HG03139 (cell line): ENCODE data around the gene KRTAP4-8.
"Not testable (repeated sequence)": the region's sequence is repeated elsewhere in the genome, so short reads cannot be mapped to it uniquely, and the experiment has no call there.

Experiments used
- ATAC-seq: cut with Tn5 transposase; IDR thresholded peaks from one replicate; pipeline ENCODE4 v1.9.1; 2021; ENCODE audit not compliant: unreplicated experiment

KRTAP4-8 gene

DNA sequence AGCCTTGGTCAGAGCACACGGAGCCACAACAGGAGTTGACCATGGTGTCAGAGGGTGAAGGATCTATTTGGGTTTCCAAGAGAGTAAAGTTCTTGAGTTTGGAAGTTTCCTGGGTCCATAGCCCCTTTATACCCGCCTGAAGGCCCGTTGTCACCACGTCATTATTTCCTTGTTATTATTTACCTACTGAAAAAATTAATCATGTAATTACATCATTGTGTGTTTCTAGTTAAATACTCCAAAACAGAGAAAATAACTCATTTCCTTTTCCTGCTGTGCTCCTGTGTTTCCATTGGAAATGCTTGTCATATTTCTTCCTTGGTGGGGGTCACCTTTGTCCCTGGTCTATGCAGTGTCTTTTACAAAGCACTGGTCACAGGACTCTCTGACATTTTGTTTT lies at the start of gene KRTAP4-8:
KRTAP4-8 (minus strand) TSS at position 101 of the 400 bp plus-strand sequence; CDS start at position 43, 58 bp downstream.
- ATAC-seq = no peak

DNA sequence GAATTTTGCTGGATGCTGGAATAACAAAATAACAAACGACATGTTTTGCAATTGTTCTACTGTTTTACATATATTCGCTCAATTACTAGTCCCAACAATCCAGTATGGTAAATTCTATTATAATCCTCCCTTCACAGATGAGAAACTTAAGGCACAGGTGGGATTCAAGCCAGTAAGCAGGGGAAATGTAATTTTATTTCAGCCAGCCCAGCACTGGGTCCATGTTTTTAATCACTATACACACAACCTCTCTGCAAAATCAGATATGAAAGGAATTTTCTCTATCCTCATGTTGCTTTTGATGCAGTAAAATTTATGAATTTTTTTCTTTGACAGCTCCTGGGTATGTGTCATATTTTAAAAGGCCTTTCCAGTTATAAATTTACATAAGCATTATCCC lies 47.3 kb upstream of the KRTAP4-8 start:
- no peak for ATAC-seq

DNA sequence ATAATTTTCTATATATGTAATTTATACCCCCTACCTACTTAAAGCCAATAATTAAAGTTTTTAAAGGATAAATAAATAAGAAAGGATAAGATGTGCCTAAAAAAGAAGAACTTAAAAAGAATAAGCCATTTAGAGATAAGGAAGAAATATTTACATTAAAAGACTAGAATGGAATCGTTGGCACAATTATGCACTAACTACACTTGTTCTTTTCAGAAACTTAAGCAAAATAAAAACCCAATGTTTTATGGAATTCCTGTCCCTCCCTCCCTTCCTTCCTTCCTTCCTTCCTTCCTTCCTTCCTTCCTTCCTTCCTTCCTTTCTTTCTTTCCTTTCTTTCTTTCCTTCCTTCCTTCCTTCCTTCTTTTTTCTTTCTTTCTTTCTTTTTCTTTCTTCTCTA lies 46.9 kb upstream of the KRTAP4-8 start:
- no peak for ATAC-seq

DNA sequence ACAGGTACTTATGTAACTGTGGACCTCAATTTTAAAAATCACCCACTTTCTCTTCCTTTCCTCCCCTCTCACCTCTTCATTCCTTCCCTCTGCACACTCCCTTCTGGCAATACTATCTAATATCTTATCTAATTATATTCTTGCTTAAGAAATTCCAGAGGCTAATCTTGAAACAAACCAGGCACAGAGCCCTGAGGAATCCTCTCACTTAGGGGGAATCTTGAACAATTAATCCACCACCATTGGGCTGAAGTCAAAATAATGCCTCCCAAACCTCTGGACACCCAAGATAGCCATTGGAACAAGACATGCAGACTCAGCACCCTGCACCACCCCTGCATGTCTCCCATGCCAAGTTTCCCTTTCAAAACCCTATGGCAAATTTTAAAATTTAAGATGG lies 43.4 kb upstream of the KRTAP4-8 start:
- ATAC-seq = no peak

DNA sequence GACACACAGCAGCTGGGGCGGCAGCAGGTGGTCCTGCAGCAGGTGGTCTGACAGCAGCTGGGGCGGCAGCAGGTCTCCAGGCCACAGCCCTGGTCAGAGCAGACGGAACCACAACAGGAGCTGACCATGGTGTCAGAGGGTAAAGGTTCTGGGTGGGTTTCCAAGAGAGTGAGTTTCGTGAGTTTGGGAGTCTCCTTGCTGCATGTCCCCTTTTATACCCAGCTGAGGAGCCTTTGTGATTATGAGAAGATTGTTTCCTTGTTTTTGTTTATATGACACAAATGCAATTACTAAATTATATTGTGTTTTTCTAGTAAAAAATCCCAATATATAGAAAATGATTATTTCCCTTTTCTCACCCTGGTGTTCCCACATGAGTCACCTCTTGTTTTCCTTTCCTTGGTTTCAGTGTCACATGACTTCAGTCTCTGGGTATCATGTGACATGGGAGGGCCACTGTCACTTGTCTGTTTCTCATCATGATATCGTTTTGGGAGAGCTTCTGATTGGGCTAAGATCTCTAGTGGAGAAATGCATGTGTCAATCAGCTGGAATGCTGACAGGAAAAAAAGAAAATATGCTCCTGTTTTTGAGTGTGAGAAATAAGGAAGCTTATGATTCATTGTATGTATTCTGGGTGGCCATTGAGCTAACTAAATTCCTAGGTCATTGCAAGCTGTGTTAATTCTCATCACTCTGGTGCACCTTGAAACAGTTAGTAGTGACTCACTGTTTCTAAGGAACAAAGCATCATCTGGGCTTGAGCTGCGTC lies 42.6 kb upstream of the KRTAP4-8 start, which contains the start of gene KRTAP4-6:
KRTAP4-6 (minus strand) TSS at position 185 of the 772 bp plus-strand sequence; CDS start at position 128, 57 bp downstream.
- no peak for ATAC-seq

DNA sequence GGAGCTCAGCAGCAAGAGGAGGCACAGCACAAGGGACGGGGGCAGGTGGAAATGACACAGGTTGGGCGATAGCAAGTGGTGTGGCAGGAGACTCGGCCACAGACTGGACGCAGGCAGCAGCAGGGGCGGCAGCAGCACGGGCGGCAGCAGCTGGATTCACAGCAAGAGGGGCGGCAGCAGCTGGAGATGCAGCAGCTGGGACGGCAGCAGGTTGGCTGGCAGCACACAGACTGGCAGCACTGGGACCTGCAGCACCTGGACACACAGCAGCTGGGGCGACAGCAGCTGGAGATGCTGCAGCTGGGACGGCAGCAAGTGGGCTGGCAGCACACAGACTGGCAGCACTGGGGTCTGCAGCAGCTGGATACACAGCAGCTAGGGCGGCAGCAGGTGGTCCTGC lies 41.9 kb upstream of the KRTAP4-8 start:
- ATAC-seq = not testable (repeated sequence)

DNA sequence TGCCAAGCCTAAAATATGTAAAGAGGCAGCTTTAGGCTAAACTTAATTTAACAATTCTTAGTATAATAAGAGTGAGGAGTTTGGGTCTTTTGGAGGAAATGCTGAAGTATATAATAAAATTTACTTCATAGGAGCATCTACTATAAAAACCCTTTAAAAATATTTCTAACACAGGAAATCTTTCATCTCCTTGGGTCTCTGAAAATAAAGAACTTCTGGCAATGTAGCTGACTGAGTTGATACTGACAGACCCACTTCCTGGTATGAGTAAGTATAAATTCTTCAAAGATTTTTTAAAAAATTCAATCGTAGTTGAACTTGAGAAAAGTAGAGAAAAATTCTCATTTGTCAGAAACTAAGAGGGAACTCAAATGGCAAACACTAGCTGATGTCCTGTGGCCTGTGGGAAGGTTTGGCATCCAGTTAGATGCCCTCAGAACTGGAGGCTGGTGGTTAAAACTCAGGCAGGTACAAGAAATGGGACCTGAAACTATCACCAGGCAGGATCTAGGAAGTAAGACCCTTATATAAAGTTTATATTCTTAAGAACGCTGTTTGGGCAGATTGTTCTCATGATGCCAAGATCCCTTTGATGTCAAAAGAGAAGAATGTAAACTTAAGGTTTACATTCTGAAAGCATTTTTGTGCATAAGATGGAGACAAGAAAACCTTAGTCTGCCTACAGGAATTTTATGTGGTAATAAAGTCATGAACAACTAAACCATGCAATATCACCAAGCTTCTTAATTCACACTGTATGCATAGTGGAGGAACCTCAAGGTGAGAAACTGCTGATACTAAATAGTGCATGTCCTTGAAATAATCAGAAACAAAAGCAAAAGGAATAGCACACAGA lies 36.2 kb upstream of the KRTAP4-8 start:
- ATAC-seq = no peak

DNA sequence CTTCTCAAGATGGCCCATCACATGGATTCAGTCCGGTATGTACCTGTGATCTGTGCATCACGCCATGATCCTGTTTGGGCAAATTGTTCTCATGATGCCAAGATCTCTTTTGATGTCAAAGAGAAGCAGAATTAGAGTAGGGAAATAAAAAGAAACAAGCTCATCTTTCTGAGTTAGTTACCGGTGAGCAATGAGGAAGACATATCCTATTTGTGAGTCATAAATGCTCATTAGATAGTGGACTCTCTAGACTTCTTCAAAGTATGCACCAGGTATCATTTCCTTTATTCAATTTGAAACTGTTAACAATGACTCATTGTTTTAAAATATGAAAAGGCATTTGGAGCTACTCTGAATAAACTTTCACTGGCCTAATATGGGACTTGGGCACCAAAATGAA lies 34.0 kb upstream of the KRTAP4-8 start:
- no peak for ATAC-seq

DNA sequence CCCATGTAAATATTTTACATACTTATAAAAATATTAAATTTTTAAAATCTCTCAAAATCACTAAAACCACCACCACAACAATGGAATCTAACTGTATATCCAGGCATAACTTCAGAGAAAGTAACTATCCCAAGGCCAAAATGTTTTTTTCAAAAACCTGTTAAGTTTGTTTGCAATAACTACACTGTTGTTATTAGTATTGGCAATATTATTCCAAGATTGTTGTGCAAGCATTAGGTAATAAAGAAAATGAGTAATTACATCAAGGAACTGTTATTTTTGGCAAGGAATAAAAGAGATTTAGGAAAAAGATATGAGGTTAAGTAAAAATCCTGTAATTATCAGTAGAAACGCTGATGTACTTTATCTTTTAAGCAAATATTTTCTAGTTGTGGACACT lies 29.4 kb upstream of the KRTAP4-8 start:
- ATAC-seq = no peak

DNA sequence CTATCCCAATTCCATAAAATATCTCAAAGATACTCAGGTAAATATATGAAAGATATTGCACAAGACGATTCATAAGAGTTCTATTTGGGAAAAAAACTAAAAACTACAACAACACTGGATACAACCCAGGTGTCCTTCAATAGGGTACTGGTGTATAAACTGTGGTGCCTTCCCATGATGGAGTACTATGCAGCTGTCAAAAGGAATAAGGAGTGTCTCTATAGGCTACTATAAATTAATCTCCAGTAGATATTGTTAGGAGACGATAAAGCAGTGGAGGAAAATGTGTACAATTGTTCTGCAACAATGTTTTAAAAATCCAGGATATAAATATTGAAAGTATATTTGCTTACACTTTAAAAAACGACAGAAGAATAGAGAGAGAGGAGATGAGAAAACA lies 28.5 kb upstream of the KRTAP4-8 start:
- ATAC-seq = no peak

DNA sequence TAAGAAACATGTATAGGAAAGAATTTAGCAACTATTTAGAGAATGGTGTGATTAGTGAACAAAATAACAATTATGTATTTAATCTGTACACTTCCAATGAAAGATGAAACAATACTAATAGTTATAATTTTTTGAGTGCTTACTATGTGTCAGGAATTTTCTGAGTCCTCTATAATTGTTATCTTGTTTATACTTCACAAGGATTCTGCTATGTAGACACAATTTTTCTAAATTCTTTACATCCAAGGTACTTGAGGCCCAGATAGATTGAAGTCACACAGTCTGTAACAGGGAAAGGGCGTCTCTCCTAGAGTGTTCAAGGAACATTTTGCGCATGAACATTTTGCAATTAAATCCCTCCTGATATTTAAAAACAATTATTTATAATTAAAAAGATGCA lies 27.1 kb upstream of the KRTAP4-8 start:
- no peak for ATAC-seq

DNA sequence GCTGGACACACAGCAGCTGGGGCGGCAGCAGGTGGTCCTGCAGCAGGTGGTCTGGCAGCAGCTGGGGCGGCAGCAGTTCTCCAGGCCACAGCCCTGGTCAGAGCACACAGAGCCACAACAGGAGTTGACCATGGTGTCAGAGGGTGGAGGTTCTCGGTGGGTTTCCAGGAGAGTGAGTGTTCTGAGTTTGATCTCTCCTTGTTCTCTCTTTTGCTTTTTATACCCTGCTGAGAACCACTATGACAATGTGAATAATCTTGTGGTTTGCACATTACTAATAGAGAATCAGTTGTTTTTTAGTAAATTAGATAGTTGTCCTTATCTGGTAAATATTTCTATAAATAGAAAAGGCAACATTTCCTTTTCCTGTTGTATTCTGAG lies 26.0 kb upstream of the KRTAP4-8 start, which contains the start of gene KRTAP4-12:
KRTAP4-12 (minus strand) TSS at position 192 of the 381 bp plus-strand sequence; CDS start at position 132, 60 bp downstream.
- ATAC-seq = not testable (repeated sequence)

DNA sequence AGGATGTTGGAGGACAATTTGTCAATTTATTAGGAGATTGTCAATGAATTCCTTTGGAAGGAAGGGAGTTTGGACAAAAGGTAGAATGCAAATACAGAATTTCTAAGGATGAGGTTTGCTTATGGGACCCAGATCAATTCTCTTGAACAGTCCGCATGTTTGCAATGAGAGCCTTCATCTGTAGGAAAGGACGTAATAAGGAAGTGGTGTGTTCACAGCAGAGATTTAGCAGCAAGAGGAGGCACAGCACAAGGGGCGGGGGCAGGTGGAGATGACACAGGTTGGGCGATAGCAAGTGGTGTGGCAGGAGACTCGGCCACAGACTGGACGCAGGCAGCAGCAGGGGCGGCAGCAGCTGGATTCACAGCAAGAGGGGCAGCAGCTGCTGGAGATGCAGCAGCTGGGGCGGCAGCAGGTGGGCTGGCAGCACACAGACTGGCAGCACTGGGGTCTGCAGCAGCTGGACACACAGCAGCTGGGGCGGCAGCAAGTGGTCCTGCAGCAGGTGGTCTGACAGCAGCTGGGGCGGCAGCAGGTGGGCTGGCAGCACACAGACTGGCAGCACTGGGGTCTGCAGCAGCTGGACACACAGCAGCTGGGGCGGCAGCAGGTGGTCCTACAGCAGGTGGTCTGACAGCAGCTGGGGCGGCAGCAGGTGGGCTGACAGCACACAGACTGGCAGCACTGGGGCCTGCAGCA lies 25.5 kb upstream of the KRTAP4-8 start:
- not testable (repeated sequence) for ATAC-seq

DNA sequence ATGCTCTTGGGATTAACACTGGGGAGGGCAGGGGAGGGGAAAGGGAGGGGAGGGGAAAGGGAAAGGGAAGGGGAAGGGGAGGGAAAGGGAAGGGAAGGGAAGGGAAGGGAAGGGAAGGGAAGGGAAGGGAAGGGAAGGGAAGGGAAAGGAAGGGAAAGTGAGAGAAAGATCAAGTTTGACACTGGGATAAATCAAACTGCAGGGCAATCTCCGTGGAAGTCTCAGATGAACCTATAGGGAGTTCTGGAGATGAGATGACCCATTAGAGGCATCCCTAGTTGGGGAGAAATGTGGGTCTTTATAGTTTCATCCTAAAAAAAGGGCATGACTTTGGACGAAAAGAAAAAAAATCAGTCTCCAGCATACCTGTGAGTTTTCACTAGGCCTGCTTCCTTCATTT lies 23.8 kb upstream of the KRTAP4-8 start:
- no peak for ATAC-seq

DNA sequence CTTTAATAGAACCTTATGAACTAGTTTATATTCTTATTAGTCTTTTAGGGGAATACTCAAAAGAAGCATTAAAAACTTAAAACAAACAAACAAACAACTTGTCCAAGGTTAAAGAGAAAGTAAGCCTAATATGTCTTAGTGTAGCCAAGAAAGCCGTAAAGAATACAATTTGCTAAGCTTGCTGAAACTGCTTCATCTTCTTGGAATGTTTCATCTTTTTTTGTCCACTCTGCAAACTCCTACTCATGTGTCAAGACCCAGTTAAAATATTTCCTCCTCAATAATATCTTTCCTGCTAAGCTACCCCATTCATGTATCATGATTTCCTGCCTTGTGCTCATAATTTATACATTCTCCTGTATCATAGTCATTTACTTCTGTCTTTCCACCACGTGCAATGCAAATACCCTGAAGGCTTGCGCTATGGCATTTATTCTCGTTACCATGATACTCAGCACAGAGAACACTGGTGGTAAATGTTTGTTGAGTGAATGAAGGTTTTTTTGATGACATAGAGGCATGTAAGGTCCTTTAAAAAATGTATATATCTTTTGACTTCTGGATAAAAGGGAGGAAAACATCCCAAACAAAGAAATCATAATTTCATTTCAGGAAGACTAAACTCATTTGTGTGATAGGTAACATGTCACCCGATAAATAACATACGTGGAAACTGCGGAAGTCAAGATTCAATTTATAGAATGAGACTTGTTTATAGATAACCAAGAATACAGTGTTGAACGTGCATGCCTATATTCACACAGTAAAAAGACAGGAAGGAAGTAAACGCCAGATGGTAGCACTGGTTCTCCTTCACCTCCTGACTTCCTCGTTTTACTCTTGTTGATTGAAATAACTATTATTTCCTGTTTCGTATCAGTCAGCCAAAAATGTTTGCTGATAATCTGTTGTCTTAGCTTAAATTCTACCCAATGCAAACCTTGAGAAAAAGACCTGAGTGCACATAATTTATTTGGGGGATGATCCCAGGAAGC lies 22.1 kb upstream of the KRTAP4-8 start:
- ATAC-seq = not testable (repeated sequence)

DNA sequence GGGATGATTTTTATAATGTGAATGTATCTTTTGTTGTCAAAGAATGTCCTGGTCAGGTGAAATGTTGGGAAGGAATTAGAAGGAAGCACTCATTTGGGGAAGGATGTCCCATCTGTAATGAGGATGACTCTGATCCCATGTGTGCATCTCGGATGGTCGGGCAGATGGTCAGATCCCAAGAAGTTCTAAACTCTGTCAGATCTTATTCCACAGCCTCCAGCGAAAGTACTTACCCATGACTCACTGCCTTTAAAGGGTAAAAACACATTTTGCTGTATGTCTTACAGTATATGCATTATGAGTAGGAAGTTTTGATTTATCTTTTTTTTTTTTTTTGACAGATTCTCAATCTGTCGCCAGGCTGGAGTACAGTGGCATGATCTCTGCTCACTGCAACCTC lies 20.8 kb upstream of the KRTAP4-8 start:
- no peak for ATAC-seq

DNA sequence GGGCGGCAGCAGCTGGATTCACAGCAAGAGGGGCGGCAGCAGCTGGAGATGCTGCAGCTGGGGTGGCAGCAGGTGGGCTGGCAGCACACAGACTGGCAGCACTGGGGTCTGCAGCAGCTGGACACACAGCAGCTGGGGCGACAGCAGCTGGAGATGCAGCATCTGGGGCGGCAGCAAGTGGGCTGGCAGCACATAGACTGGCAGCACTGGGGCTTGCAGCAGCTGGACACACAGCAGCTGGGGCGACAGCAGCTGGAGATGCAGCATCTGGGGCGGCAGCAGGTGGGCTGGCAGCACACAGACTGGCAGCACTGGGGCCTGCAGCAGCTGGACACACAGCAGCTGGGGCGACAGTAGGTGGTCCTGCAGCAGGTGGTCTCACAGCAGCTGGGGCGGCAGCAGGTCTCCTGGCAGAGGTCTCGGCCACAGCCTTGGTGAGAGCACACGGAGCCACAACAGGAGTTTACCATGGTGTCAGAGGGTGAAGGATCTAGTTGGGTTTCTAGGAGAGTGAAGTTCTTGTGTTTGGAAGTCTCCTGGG lies 20.0 kb upstream of the KRTAP4-8 start, which contains the start of gene KRTAP4-11:
KRTAP4-11 (minus strand) TSS at position 528 of the 541 bp plus-strand sequence; CDS start at position 470, 58 bp downstream.
- ATAC-seq = not testable (repeated sequence)

DNA sequence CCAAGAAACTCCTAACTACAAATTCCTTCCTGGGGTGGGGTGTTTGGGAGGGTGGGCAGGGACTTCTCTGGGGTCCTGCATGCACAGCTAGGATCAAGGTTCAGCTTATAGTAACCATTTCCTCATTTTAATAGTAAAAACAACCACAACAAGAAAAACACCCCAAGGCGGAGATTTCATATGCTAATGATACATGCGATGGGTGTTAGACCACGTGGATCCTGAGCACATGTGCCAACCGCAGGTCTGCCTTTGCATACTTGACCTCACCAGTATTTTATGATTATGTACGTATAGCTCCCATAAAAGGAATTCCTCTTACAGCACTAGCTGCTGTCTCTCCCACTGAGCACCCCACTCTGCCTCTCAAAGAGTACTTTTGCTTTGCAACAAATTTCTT lies 18.4 kb upstream of the KRTAP4-8 start:
- no peak for ATAC-seq

DNA sequence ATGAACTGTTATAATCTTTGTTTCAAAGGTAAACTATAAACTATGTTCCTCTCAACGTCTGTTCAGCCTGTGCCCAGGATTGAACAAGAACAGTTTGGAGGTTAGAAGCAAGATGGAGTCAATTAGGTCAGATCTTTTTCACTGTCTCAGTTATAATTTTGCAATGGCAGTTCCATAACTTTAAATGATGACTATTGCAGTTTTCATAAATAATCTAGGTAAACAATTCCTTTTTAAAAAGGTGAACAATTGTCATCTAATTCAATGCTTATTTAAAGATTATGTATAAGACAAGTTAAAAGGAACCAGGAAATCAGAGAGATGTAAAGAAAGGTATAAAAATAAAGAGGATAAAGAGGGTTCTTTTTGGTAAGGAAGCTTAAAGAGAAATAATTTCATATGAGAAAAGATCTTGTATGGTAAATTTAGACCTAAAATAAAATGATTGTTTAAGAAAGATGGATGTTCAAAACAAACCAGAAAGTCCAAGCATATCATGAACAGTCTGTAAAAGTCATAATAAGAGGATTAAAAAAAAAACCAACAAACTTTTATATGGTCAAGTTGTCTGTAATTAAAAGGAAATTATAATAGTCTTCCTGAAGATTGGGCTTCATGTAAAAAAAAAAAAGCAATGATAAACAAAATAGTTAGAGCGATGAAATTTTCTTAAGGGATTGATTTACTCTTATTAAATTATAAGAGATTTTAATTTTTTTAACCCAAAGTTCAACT lies 13.4 kb upstream of the KRTAP4-8 start:
- ATAC-seq = no peak
